HEK293T (cell line): ENCODE data around the gene APOBEC2.

Experiments used
- BHLHE40 ChIP-seq: fragments of 450-650 bp; IDR thresholded peaks from 2 replicates; pipeline ENCODE4 v1.6.1; 2016; ENCODE audit warnings: mild to moderate bottlenecking, moderate library complexity, borderline replicate concordance
- FOXM1 ChIP-seq: fragments of 450-650 bp; IDR thresholded peaks from 2 replicates; pipeline ENCODE4 v1.6.1; 2017; ENCODE audit warnings: mild to moderate bottlenecking, borderline replicate concordance
- L3MBTL2 ChIP-seq: fragments of 450-650 bp; conservative IDR thresholded peaks from 2 replicates; pipeline ENCODE4 v1.6.1; 2016; ENCODE audit warnings: mild to moderate bottlenecking
- TF ChIP-seq, protein P1 (sequence below): fragments of 450-650 bp; IDR thresholded peaks from 2 replicates; pipeline ENCODE4 v1.6.1; 2016

DNA sequence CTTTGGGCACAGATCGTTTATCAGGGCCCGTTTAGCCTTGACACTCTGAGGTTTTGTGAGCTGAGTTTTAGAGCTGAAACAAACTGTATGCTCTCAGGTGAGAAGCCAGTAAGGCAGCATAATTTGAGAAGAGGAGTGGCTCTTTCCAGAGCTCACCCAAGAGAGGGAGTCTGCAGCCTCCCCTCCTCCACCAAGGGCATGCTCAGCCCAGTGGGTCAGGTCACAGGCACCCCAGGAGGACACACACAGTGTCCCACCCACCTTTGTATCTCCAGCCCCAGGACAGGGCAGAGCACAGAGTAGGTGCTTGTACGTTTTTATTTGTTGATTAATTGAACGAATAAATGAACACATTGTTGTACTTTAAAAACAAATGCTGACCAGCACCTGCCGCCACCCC, 7.3 kb upstream of the APOBEC2 start:
- TF ChIP-seq L3MBTL2 (no peak), BHLHE40 (no peak), FOXM1 (no peak)
- TF ChIP-seq, protein P1, sequence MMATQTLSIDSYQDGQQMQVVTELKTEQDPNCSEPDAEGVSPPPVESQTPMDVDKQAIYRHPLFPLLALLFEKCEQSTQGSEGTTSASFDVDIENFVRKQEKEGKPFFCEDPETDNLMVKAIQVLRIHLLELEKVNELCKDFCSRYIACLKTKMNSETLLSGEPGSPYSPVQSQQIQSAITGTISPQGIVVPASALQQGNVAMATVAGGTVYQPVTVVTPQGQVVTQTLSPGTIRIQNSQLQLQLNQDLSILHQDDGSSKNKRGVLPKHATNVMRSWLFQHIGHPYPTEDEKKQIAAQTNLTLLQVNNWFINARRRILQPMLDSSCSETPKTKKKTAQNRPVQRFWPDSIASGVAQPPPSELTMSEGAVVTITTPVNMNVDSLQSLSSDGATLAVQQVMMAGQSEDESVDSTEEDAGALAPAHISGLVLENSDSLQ = no peak
